Astrocyte (in vitro differentiated cells and primary cell): ENCODE data around the gene SPHK1.

Source experiments
- CTCF ChIP-seq: IDR thresholded peaks from 2 replicates; pipeline ENCODE4 v1.5.1; 2011; ENCODE audit warnings: low read depth, mild to moderate bottlenecking, inconsistent platforms, low read length, moderate library complexity; ENCODE audit not compliant: insufficient read depth
- EZH2 ChIP-seq: IDR thresholded peaks from 2 replicates; pipeline ENCODE4 v1.6.1; 2012; ENCODE audit warnings: mild to moderate bottlenecking, low read length, inconsistent platforms; ENCODE audit not compliant: insufficient read depth

GRCh38 chr17:76399175-76400172 lies 15.1 kb downstream of the SPHK1 start:
- TF ChIP-seq EZH2 = no peak
- TF ChIP-seq CTCF = no peak
